DMS153 treated with DMSO at 0.1 percent for 48 hours (cell line): ENCODE results near the gene TMEM163.

Source experiments
- DNase-seq: peaks from one replicate; lab custom pipeline; 2025; ENCODE audit not compliant: unreplicated experiment; lab: John Stamatoyannopoulos, UW

TMEM163 gene

DNA sequence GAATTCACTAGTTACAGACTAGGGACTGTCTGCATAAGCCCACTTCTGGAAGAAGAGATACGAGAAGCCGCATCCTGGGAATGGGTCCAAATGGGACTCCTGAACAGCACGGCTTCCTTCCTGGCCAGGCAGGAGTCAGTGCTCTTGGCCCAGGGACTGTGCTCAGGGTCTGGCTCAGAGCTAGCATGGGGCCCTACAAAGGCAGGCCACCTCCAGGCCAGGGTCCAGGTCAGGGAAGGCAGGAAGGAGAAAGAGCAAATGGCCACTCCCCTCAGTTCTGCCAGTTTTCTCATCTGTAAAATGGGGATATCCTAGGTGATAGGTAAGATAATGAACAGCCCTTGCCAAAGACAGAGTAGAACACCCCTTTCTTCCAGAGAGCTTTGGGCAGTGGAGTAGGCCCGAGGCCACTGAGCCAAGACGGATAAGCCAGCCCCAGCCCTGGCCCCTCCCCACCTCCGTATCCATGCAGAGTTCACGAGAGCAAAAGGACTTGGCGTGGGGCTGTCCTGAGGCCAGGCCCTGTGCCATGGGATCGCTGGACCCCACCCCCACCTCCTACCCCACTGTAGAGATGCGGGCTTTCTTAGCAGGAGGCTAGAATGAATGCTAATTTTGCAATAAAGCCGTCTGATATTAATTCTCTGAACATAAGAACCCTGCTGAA, 274.9 kb downstream of the TMEM163 start:
- DNase-seq, result no peak

DNA sequence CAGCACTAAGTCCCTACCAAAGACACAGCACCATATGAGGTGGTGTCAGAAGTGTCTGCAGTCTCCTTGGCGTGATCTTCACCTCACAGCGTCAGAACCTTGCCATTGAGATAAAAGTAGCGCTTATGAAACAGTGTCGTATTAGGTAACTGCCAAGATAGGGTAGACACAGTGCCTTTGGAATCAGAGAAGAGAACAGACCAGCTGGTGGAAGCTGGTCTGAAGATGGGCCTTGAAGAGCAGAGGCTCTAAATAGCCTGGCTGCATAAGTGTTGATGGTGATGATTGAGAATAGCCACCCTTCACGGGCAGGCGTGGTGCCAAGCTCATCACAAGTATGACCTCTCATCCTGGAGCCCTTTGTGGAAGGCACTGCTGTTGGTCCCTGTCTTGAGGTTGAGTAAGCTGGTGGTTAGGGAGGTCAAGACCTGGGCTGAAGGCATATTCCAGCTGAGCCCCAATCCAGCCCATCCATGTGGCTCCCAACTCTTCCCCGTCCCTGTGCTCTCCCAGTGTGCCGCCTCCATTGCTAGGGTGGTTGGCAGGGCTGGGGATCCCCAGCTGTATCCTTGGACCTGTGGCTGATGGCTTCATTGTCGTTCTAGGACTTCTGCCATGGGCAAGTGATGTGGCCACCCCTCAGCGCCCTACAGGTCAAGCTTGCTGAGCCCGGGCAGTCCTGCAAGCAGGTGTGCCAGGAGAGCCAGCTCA, 277.5 kb downstream of the TMEM163 start:
- DNase-seq, result no peak

GRCh38 chr2:134440336-134440909, 278.4 kb downstream of the TMEM163 start:
- DNase-seq, result no peak

- DNase-seq, result no peak
These were observed 280.4 kb downstream of the TMEM163 start for GRCh38 chr2:134438371-134438770.

DNA sequence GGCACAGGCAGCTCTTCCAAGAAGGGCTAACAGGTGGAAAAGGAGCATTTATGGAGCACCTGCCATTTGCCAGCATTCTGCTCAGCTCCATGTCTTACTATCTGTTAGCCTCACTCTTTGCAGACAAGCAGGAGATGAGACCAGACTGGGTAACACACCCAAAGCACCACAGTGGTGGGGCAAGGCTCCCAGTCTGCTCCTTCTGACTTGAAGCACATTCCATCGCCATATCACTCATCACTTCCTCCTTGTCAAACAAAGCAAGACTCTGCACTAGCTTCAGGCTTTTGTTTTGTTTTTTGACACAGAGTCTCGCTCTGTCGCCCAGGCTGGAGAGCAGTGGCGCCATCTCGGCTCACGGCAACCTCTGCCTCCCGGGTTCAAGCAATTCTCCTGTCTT, 282.1 kb downstream of the TMEM163 start:
- no peak for DNase-seq

GRCh38 chr2:134435936-134436335, 282.9 kb downstream of the TMEM163 start:
- no peak for DNase-seq

DNA sequence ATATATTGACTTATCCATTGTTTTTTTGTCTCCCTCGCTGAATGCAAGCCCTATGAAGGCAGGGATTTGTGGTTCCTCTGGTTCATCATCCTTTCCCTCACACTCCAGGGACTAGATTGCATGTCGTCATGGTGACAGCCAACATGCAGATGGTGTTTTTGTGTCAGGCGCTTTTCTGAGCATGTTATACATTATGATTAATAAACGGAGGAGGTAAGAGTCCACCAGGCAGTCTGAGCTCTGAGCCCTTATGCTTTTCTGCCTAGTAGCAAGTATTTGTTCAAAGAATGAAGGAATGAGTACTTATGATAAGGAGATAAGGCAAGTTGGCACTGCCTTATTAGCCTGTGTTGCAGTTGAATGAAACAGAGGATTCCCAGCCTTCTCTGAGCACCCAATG, 283.3 kb downstream of the TMEM163 start:
- no peak for DNase-seq

DNA sequence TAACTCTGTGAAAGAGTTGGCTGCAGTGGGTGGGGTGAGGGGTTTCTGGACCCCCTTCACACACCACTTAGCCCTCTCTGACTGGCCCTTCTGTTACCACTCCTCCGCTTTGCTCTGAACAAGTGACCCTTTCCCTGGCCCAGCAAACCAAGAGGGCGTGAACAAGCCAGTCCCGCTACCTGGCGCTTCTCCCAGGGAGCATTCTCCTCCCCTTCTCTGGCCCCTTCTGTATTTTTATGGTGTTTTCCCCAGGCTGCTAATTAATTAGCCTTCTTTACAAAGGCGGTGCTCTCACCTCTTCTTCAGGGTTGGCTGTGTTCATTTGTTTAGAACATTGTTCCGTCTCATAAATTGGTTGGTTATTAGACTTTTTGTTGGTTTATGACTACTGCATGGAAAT, 284.8 kb downstream of the TMEM163 start:
- no peak for DNase-seq

- DNase-seq, result no peak
These were observed 285.3 kb downstream of the TMEM163 start for GRCh38 chr2:134433469-134433868.

- no peak for DNase-seq
These were observed 286.3 kb downstream of the TMEM163 start for GRCh38 chr2:134432435-134432883.

DNA sequence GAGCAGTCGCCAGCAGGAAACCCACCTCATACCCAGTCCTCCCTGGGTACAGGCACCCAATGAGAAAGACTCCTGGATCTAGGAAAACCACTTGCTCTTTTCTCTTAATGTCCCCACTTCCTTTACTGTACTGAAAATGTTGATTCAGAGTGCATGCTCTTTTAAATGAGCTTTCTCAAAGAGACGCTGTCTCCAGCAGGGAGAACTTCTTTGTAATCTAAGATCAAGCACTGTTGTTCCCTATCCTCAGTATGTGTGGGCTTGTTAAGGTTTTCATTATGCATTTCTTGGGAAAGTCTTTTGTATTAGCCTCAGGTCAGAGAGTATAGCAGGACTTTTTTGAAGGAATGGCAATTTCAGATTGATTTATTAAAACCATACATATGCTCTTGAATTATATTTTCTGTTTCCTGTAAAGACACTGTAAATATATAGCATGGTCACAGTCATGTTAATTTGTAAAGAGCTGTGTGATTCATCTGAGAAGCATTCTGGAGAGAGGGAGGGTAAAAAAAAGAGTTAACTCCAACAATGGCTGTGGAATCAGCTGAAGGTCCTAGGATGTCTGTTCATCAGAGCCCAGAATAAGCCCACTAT, 286.9 kb downstream of the TMEM163 start:
- DNase-seq, result no peak

DNA sequence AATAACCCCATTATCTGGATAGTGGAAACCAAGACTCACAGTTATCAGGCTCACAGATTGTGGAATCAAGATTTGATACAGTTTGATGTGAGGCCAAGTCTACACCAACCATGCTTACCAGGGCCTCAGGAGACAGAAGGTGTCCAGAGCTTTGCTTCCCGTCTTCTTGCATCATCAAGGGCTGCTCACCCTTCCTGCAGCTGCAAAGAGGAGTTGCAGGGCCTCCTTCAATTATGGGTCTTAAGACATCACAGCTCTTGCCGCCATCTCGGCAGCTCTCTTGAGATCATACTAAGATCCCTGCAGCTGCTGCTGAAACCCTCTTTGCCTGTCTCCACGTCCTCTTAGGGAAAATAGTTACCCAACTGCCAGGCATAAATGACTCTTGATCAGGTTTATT, 288.9 kb downstream of the TMEM163 start:
- DNase-seq, result no peak

DNA sequence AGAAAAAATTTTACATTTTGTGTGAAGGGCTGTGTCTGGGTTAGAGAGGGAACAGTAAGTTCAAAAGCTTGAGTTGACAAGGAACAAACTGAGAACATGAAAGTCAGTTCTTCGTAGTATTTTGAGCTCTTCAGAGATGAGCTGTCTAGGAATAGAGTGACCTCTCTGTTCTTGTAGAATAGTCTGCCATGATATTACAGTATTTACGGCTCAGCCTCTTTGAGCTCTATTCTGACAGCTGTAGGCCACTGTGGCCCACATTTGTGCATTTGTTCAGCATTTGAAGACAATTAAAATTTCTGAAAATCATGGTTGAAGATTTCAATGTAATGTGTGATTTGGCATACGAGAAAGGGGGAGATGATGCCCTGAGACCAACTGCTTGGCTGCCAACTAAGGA, 292.1 kb downstream of the TMEM163 start:
- DNase-seq, result no peak

GRCh38 chr2:134425724-134426496, 292.9 kb downstream of the TMEM163 start:
- no peak for DNase-seq

DNA sequence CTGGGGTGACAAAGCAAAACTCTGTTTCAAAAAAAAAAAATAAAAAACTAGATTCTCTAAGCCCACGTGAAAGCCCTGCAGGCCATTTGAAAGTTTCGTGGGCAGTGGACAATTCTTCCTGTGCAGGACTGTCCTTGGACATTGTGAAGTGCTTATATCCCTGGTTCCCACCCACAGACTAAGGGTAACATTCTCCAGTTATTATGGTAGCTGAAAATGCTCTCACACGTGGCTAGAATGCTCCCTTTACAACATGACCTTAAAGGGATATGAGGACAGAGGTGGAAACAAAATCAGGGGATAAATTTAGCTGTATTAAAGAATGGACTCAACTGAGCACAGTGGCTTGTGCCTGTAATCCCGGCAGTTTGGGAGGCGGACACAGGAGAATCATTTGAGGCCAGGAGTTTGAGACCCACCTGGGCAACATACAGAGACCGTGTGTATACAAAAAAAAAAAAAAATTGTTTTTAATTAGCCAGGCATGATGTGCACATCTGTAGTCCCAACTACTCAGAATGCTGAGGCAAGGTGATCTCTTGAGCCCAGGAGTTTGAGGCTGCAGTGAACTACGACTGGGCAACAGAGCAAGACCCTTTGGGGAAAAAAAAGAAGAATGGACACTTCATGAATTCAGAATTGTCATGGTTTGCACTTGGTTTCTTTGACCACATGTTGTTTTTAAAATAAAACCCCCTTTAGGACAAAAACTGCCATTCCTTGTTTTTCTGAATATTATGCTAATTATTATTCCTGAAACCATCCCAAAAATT, 297.1 kb downstream of the TMEM163 start:
- DNase-seq, result no peak

DNA sequence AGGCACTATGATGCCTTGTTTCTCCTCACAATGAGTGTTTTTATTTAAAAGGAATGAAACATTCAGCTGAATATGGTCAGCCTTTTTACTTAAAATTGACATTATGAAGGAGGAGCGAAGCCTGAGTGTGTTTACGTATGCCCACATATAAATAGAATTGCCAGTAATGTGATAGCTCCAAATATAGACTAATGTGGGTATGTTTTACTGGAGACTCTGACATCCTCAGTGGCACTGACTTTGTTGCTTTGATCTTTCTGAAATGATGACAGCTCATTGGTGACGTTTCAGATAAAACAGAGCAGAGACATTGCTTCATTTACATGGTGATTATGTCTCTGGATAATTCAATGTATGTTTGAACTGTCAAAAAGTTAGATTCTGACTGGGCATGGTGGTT, 297.9 kb downstream of the TMEM163 start:
- DNase-seq, result no peak

GRCh38 chr2:134420259-134420658, 298.5 kb downstream of the TMEM163 start:
- DNase-seq, result no peak

GRCh38 chr2:134417968-134418582, 300.7 kb downstream of the TMEM163 start:
- no peak for DNase-seq

DNA sequence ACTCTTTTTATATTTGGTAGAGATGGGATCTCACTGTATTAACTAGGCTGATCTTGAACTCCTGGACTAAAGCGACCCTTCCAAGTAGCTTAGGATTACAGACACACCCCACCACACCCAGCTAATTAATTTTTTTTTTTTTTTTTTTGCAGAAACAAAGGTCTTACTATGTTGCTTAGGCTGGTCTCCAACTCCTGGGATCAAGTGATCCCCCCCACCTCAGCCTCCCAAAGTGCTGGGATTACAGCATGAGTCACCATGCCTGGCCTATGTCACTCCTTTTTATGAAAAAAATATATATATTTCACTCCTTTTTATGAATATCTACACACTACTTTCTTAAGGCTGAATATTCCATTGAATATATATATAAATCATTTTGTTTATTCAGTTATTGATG, 302.2 kb downstream of the TMEM163 start:
- DNase-seq, result no peak

GRCh38 chr2:134416018-134416417, 302.8 kb downstream of the TMEM163 start:
- no peak for DNase-seq
